ENCODE data around the gene RASGRP4.

RASGRP4 gene

DNA sequence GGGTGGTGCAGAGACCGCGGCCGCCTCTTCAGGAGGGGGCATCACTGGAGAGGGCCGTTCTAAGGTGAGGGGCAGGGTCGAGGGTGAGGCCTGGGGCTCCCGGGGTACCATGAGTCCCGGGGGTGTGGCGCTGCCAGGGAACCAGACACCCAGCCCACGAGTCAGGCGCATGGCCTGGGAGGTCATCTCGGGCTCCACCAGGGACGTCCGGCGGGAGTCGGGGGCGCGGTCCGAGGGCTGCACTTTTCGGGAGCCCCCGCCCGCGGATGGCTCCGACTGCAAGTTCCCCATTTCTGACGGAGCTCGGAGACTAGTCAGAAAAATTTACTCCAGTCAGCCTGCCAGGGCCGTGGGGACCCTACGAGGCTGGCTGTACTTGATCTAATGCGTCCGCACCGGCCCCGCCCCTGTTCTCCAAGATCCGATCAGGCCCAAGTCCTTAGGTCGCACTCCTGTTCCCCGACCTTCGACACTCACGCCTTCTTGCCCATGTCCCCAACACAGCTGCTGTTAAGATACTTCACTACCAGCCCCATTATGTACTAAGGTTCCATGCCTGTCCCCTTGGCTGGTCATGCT, 39.0 kb downstream of the RASGRP4 start:
- no peak for DNase-seq (ENCODE audit: extremely low read depth, insufficient read length)
- TF ChIP-seq, protein P1, sequence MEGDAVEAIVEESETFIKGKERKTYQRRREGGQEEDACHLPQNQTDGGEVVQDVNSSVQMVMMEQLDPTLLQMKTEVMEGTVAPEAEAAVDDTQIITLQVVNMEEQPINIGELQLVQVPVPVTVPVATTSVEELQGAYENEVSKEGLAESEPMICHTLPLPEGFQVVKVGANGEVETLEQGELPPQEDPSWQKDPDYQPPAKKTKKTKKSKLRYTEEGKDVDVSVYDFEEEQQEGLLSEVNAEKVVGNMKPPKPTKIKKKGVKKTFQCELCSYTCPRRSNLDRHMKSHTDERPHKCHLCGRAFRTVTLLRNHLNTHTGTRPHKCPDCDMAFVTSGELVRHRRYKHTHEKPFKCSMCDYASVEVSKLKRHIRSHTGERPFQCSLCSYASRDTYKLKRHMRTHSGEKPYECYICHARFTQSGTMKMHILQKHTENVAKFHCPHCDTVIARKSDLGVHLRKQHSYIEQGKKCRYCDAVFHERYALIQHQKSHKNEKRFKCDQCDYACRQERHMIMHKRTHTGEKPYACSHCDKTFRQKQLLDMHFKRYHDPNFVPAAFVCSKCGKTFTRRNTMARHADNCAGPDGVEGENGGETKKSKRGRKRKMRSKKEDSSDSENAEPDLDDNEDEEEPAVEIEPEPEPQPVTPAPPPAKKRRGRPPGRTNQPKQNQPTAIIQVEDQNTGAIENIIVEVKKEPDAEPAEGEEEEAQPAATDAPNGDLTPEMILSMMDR (IDR thresholded peaks at IDR 0.05; ENCODE audit: insufficient read depth, low read length, poor library complexity, severe bottlenecking): no peak
- Histone ChIP-seq H3K36me3 (ENCODE audit: control insufficient read depth, insufficient read depth, low read length) (peaks cover 21% of the 10 kb centered on the region), H3K27me3 (replicated peaks; ENCODE audit: control insufficient read depth, insufficient read depth, low read length) (peaks cover 1% of the 10 kb centered on the region), H3K4me3 (replicated peaks; ENCODE audit: low read depth, low read length) (peak overlapping the region; percentile 34)

DNA sequence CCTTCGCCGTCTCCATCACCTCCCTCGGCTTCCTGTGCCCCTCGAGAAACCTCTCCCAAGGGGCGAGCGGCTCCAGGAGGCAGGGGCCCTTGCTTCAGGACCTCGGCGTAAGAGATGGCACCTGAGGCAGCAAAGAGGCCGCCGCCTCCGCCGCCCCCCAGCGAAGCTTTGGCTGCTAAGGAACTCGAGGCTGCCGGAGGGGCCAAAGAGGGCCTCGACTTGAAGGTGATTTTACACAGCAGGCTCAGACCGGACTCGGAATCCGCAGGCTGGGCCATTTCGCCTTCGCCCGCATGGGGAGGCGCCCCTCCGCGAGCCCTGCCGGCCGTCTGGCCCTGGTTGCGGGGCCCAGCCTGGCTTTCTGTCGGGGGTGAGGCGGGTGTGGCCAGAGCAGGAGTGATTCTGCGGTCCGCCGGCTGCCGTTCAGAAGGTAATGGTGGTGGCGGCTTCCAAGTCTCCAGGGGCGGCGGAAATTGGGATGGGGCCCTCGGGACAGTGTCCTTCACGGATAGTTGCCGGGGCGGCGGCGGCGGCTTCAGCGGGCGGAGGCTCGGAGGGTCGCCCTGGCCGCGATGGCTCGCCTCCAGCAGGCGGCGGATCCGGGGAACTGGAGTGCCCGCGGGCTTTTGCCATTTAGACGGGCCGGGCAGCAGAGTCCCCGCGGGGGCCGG, 39.6 kb downstream of the RASGRP4 start:
- peaks cover 27% of the 10 kb centered on the region for H3K36me3 ChIP-seq (ENCODE audit: control insufficient read depth, insufficient read depth, low read length)
- H3K4me3 ChIP-seq (replicated peaks; ENCODE audit: low read depth, low read length): no peak overlapping the region
- no peak for DNase-seq (ENCODE audit: extremely low read depth, insufficient read length)

DNA sequence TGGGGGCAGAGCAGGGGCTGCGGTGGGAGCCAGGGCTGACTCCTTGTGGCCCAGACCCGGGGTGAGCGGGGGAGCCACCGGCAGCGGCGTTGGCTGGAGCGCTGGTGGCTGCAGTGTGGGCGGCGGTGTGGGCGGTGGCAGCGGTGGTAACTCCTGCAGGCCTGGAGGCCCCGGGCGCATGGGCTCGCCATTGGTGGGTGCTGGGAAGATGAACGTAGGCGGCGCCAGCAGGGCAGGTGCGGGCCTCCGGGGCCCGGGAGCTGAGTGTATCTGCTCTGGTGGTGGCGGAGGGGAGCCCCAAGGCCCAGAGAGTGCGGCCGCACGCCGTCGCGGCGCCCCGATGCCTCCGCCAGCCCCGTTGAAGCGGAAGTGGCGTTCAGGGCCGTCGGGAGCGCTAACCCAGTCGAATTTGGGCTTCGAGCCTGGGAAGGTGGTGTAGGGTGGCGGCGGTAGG, 40.2 kb downstream of the RASGRP4 start:
- H3K36me3 ChIP-seq (ENCODE audit: control insufficient read depth, insufficient read depth, low read length): peaks cover 33% of the 10 kb centered on the region
- DNase-seq (ENCODE audit: extremely low read depth, insufficient read length): no peak
- TF ChIP-seq, protein P1 (IDR thresholded peaks at IDR 0.05; ENCODE audit: insufficient read depth, low read length, poor library complexity, severe bottlenecking): no peak
- no peak overlapping the region for H3K4me3 ChIP-seq (replicated peaks; ENCODE audit: low read depth, low read length)
- peaks cover 1% of the 10 kb centered on the region for H3K27me3 ChIP-seq (replicated peaks; ENCODE audit: control insufficient read depth, insufficient read depth, low read length)

More for the DNA sequence above, 39.6 kb downstream of the RASGRP4 start:
- H3K27me3 ChIP-seq (replicated peaks; ENCODE audit: control insufficient read depth, insufficient read depth, low read length): peaks cover 1% of the 10 kb centered on the region
- TF ChIP-seq, protein P1 (IDR thresholded peaks at IDR 0.05; ENCODE audit: insufficient read depth, low read length, poor library complexity, severe bottlenecking): no peak

DNA sequence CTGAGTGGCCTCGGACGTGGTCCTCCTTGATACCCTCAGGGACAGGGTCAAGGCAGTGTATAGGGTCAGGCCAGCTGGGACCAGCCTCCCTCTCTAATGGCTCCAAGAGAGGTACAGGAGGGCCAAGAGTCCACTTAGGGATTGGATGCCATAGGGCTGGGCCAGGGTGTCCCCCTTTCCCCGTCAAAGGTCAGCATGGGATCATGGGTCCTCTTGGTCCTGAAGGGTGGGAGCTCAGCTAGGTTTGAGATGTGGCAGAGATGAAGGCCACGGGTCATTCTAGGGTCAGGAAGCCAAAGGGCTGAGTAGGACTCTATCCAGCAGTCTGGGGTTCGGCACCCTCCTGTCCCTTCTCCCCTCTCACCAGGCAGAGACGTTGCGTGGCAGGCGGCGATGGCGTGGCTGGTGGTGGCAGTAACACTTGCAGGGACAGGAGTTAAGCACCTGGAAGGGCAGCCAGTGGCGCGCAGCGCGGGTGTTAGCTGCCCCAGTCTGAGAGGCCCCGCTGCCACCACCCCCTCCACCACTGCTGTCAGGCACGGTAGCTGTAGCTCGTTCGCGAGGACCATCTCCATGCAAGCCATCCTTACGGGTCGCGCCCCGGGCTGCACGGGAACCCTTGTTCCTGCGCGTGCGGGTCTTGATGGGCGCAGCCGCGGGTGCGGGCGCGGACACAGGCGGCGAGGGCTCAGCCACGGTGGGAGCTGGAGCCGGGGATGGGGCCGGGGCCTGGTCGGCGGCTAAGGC, 40.8 kb downstream of the RASGRP4 start:
- TF ChIP-seq, protein P1 (IDR thresholded peaks at IDR 0.05; ENCODE audit: insufficient read depth, low read length, poor library complexity, severe bottlenecking): no peak
- Histone ChIP-seq H3K36me3 (ENCODE audit: control insufficient read depth, insufficient read depth, low read length) (peaks cover 38% of the 10 kb centered on the region), H3K4me3 (replicated peaks; ENCODE audit: low read depth, low read length) (no peak overlapping the region), H3K27me3 (replicated peaks; ENCODE audit: control insufficient read depth, insufficient read depth, low read length) (peaks cover 1% of the 10 kb centered on the region)
- no peak for DNase-seq (ENCODE audit: extremely low read depth, insufficient read length)

DNA sequence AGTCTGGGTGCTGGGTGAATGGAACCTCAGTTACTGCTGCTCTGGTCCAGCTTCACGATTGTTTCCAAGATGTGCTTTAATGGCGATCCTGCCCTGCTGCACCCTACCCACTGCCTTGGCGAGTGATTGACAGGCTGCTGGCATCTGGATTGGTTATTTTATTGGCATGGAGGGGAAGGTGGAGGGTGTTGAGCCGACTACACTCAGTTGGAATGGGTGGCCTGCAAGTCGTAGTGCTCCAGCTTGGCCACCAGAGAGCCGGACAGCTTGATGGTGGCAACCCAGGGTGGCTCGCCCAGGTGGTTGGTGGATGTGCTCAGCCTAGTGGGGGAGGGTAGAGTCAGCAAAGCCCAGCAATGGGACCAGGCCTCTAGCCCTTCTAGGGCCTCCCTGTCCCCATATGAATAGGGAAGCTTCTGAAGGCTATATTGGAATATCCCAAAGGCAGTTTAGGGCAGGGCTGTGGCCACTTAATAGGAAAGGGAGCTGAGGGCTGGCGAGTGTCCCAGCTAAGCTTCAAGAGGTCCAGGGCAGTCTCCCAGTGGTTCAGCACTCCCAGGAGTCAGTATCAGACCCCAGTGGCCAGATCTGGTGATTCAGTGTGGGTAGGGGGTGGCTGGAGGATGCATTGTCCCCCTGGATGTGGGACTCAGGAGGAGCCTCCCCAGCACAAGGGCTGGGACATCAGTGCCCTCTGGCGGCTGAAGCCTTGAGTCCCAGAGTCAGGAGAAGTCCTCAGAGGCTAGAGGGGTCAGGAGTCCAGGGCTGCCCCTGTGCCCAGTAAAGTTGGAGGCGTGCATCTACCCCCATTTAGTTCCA, 41.6 kb downstream of the RASGRP4 start:
- TF ChIP-seq, protein P1 (IDR thresholded peaks at IDR 0.05; ENCODE audit: insufficient read depth, low read length, poor library complexity, severe bottlenecking): peak; percentile 43
- Histone ChIP-seq H3K36me3 (ENCODE audit: control insufficient read depth, insufficient read depth, low read length) (peaks cover 40% of the 10 kb centered on the region), H3K4me3 (replicated peaks; ENCODE audit: low read depth, low read length) (no peak overlapping the region), H3K27me3 (replicated peaks; ENCODE audit: control insufficient read depth, insufficient read depth, low read length) (peaks cover 1% of the 10 kb centered on the region)
- DNase-seq (ENCODE audit: extremely low read depth, insufficient read length): no peak
